Esophagus muscularis mucosa (tissue), 4 donors: ENCODE results near the gene CAPN8. TPM values are rescaled to one million over a fixed set of nuclear protein-coding genes. Genes with fewer than 3 reads are reported as not detected.

Experiments
- DNase-seq: peaks from one replicate; pipeline ENCODE4 v3.0.0-alpha.2; 2017; ENCODE audit errors: extremely low spot score
- H3K27ac ChIP-seq, 4 donors: fragments of 200-600 bp; sonication (generic); replicated peaks in 1 of 4; 1 replicate in 3 of 4; 2 replicates in 1 of 4; pipeline ENCODE4 v1.5.1; 2016 to 2019; ENCODE audit warnings: mild to moderate bottlenecking in 1 of 4
- H3K27me3 ChIP-seq, 4 donors: fragments of 200-600 bp; sonication (generic); one replicate each; pipeline versions ENCODE4 v1.5.1 to v1.6.0; 2016 to 2019
- H3K36me3 ChIP-seq, 4 donors: fragments of 200-600 bp; sonication (generic); one replicate each; pipeline ENCODE4 v1.5.1; 2016 to 2019
- H3K4me1 ChIP-seq, 4 donors: fragments of 200-600 bp; sonication (generic); one replicate each; pipeline ENCODE4 v1.5.1; 2016 to 2019
- H3K4me3 ChIP-seq, 4 donors: fragments of 200-600 bp; sonication (generic); 1 replicate in 2 of 4; 2 replicates in 2 of 4; pipeline ENCODE4 v1.5.1; 2016 to 2019; ENCODE audit warnings: mild to moderate bottlenecking in 4 of 4, moderate library complexity in 1 of 4
- H3K9me3 ChIP-seq, 4 donors: fragments of 200-600 bp; sonication (generic); 1 replicate in 3 of 4; 2 replicates in 1 of 4; pipeline ENCODE4 v1.5.1; 2016 to 2019
- CTCF ChIP-seq, 3 experiments: fragments of 200-600 bp in 2 of 3; fragments of 450-650 bp in 1 of 3; sonication (generic) in 2 of 3; IDR thresholded peaks; one replicate each; pipeline ENCODE4 v1.5.1; 2017 to 2019; ENCODE audit warnings: antibody characterized with exemption in 3 of 3, mild to moderate bottlenecking in 2 of 3, moderate library complexity in 1 of 3
- EP300 ChIP-seq: sonication (generic); formaldehyde crosslinking; IDR thresholded peaks from one replicate; pipeline ENCODE4 v1.6.1; 2017; ENCODE audit warnings: antibody characterized with exemption
- POLR2A ChIP-seq: fragments of 450-650 bp; IDR thresholded peaks from one replicate; pipeline ENCODE4 v1.6.1; 2017; ENCODE audit warnings: antibody characterized with exemption, moderate library complexity, mild to moderate bottlenecking, low read depth
- POLR2AphosphoS5 ChIP-seq, 2 donors: sonication (generic); formaldehyde crosslinking; IDR thresholded peaks; one replicate each; pipeline ENCODE4 v1.6.1; 2017; ENCODE audit warnings: antibody characterized with exemption in 2 of 2
- WGBS: methylation state at CpG from one replicate; pipeline ENCODE4 v1.1.5; 2018; 5-methylcytosine and 5-hydroxymethylcytosine counted together
- intact Hi-C: fragments of 100-400 bp; cut with DNase I; formaldehyde crosslinking; loops from one replicate; pipeline ENCODE4 v1.15.1; 2023
- total RNA-seq, 4 donors: library from RNA; depleted of rRNA; stranded (reverse); fragments of >200 nt; gene quantifications; one replicate each; pipeline versions ENCODE4 v1.1.0 to v1.2.1, GENCODE V29; 2016

The CAPN8 gene
- total RNA-seq, 4 donors from 2014 or later = 1.0 TPM; not detected in 3

GRCh38 chr1:223682502-223682901 lies 17.0 kb upstream of the CAPN8 start:
- intact Hi-C loops = loop anchor here (5.0 kb wide), 1 partner anchor 540 kb away; the partner anchor contains the start of gene TLR5
- H3K4me3 ChIP-seq = no peak overlapping the region
- H3K27me3 ChIP-seq = no peaks in the 10 kb centered on the region
- no peaks in the 10 kb centered on the region for H3K36me3 ChIP-seq
- no peak overlapping the region for H3K27ac ChIP-seq
- 92% methylated on average over 3 of the region's 3 CpGs for WGBS
- H3K9me3 ChIP-seq = no peaks in the 10 kb centered on the region
- no peak for TF ChIP-seq POLR2AphosphoS5 (IDR thresholded peaks at IDR 0.05)
- no peak for TF ChIP-seq EP300
- no peak for TF ChIP-seq POLR2A
- no peak for TF ChIP-seq CTCF (IDR thresholded peaks at IDR 0.05)
- DNase-seq = no peak
- no peaks in the 10 kb centered on the region for H3K4me1 ChIP-seq

GRCh38 chr1:223680188-223680587 lies 14.7 kb upstream of the CAPN8 start:
- intact Hi-C loops = loop anchor here (5.0 kb wide), 1 partner anchor 538 kb away; the partner anchor contains the start of gene TLR5
- H3K36me3 ChIP-seq = no peaks in the 10 kb centered on the region
- no peak for TF ChIP-seq CTCF (IDR thresholded peaks at IDR 0.05)
- no peak for TF ChIP-seq POLR2AphosphoS5 (IDR thresholded peaks at IDR 0.05)
- no peak for TF ChIP-seq POLR2A
- no peak for TF ChIP-seq EP300
- H3K9me3 ChIP-seq = no peaks in the 10 kb centered on the region
- DNase-seq = no peak
- H3K4me1 ChIP-seq = no peaks in the 10 kb centered on the region
- H3K4me3 ChIP-seq = no peak overlapping the region
- no peaks in the 10 kb centered on the region for H3K27me3 ChIP-seq
- H3K27ac ChIP-seq = no peak overlapping the region
- 100% methylated on average over 1 of the region's 2 CpGs for WGBS

- WGBS = 66% methylated on average over 6 of the region's 6 CpGs
- H3K4me1 ChIP-seq = no peaks in the 10 kb centered on the region
- peaks cover 0 to 9% (median 3%) of the 10 kb centered on the region in 4 donors for H3K9me3 ChIP-seq
- H3K27me3 ChIP-seq = no peaks in the 10 kb centered on the region
- TF ChIP-seq CTCF (IDR thresholded peaks at IDR 0.05) = no peak
- no peak for TF ChIP-seq EP300
- TF ChIP-seq POLR2A = no peak
- no peak for TF ChIP-seq POLR2AphosphoS5 (IDR thresholded peaks at IDR 0.05)
- DNase-seq = no peak
- intact Hi-C loops = no loop called here
- no peak overlapping the region for H3K27ac ChIP-seq
- H3K36me3 ChIP-seq = no peaks in the 10 kb centered on the region
- no peak overlapping the region for H3K4me3 ChIP-seq
These were observed 13.3 kb upstream of the CAPN8 start for GRCh38 chr1:223678841-223679240.

GRCh38 chr1:223674119-223674890 lies 8.8 kb upstream of the CAPN8 start:
- 62% methylated on average over 4 of the region's 5 CpGs for WGBS
- Histone ChIP-seq H3K27ac (no peak overlapping the region), H3K4me1 (no peaks in the 10 kb centered on the region), H3K9me3 (peaks cover 0 to 9% (median 4%) of the 10 kb centered on the region in 4 donors), H3K36me3 (no peaks in the 10 kb centered on the region), H3K27me3 (no peaks in the 10 kb centered on the region), H3K4me3 (no peak overlapping the region)
- TF ChIP-seq POLR2A (no peak), EP300 (no peak), CTCF (IDR thresholded peaks at IDR 0.05) (no peak), POLR2AphosphoS5 (IDR thresholded peaks at IDR 0.05) (no peak)
- DNase-seq = no peak
- intact Hi-C loops = no loop called here
